OCI-LY3 (cell line): Measurements from ENCODE around the gene NR2C2.

Source experiments
- H2AFZ ChIP-seq: fragments of 200-600, 300-600 bp; shearing (Covaris generic); 2 replicates; pipeline ENCODE4 v1.6.0; 2014; ENCODE audit warnings: antibody characterized with exemption, low read depth, low read length
- H3K27ac ChIP-seq: fragments of 200-600, 300-600 bp; sonication (generic); 2 replicates; pipeline ENCODE4 v1.5.1; 2014; ENCODE audit warnings: mild to moderate bottlenecking, low read length, moderate library complexity, mixed read lengths
- H3K27me3 ChIP-seq: fragments of 200-600, 300-600 bp; sonication (generic); 2 replicates; pipeline ENCODE4 v1.6.1; 2014; ENCODE audit warnings: low read depth, low read length, mixed read lengths
- H3K36me3 ChIP-seq: fragments of 200-600, 300-600 bp; sonication (generic); replicated peaks from 2 replicates; pipeline ENCODE3; 2014; ENCODE audit warnings: low read depth, low read length, mixed read lengths
- H3K4me1 ChIP-seq: fragments of 300-600, 200-600 bp; sonication (generic); 2 replicates; pipeline ENCODE4 v1.6.1; 2014; ENCODE audit warnings: low read length, mixed read lengths
- H3K4me2 ChIP-seq: fragments of 200-600, 300-600 bp; sonication (generic); 2 replicates; pipeline ENCODE4 v1.6.1; 2014; ENCODE audit warnings: low read length, mixed read lengths
- H3K4me3 ChIP-seq: fragments of 300-600, 200-600 bp; sonication (generic); 2 replicates; pipeline ENCODE4 v1.5.1; 2014; ENCODE audit warnings: antibody characterized with exemption, mild to moderate bottlenecking, low read length, moderate library complexity
- H3K79me2 ChIP-seq: fragments of 300-600, 200-600 bp; shearing (Covaris generic); 2 replicates; pipeline ENCODE4 v1.6.1; 2014; ENCODE audit warnings: mild to moderate bottlenecking, low read length, mixed read lengths
- H3K9ac ChIP-seq: fragments of 300-600, 200-600 bp; shearing (Covaris generic); 2 replicates; pipeline ENCODE4 v1.6.0; 2014; ENCODE audit warnings: mild to moderate bottlenecking, low read length, moderate library complexity
- H3K9me3 ChIP-seq: fragments of 200-600, 300-600 bp; shearing (Covaris generic); 2 replicates; pipeline ENCODE4 v1.6.1; 2014; ENCODE audit warnings: low read length, mixed read lengths; ENCODE audit not compliant: insufficient read depth
- H4K20me1 ChIP-seq: fragments of 200-600, 300-600 bp; sonication (generic); 2 replicates; pipeline ENCODE4 v1.6.1; 2016; ENCODE audit warnings: low read length, mixed read lengths; ENCODE audit not compliant: insufficient read depth
- CTCF ChIP-seq: fragments of 200-600, 300-600 bp; sonication (generic); IDR thresholded peaks from 2 replicates; pipeline ENCODE4 v1.5.1; 2014; ENCODE audit warnings: antibody characterized with exemption, low read length, low read depth
- EZH2phosphoT487 ChIP-seq: fragments of 200-600 bp; shearing (Covaris generic); IDR thresholded peaks from 2 replicates; pipeline ENCODE4 v1.6.1; 2018; ENCODE audit warnings: antibody characterized with exemption, mixed run types, low read depth

NR2C2 gene

GRCh38 chr3:14906355-14906971 lies 40.9 kb upstream of the NR2C2 start:
- no peak overlapping the region for H3K4me3 ChIP-seq
- H3K27me3 ChIP-seq, result peaks cover 22% of the 10 kb centered on the region
- H2AFZ ChIP-seq, result no peak overlapping the region
- H4K20me1 ChIP-seq, result no peaks in the 10 kb centered on the region
- H3K4me1 ChIP-seq, result no peaks in the 10 kb centered on the region
- H3K9me3 ChIP-seq, result peaks cover 5% of the 10 kb centered on the region; the same call in 1 of the 2 replicates
- TF ChIP-seq EZH2phosphoT487 (no peak), CTCF (no peak)
- H3K36me3 ChIP-seq, result no peaks in the 10 kb centered on the region
- H3K79me2 ChIP-seq, result no peaks in the 10 kb centered on the region
- H3K27ac ChIP-seq, result no peak overlapping the region
- H3K4me2 ChIP-seq, result no peak overlapping the region
- H3K9ac ChIP-seq, result no peak overlapping the region

GRCh38 chr3:14907043-14907966 lies 40.1 kb upstream of the NR2C2 start:
- H3K4me2 ChIP-seq, result no peak overlapping the region
- no peaks in the 10 kb centered on the region for H3K36me3 ChIP-seq
- H3K27me3 ChIP-seq, result peaks cover 24% of the 10 kb centered on the region
- peaks cover 5% of the 10 kb centered on the region; the same call in 1 of the 2 replicates for H3K9me3 ChIP-seq
- no peaks in the 10 kb centered on the region for H3K79me2 ChIP-seq
- H4K20me1 ChIP-seq, result no peaks in the 10 kb centered on the region
- no peak overlapping the region for H3K27ac ChIP-seq
- H2AFZ ChIP-seq, result no peak overlapping the region
- no peak overlapping the region for H3K4me3 ChIP-seq
- no peak overlapping the region for H3K9ac ChIP-seq
- no peaks in the 10 kb centered on the region for H3K4me1 ChIP-seq
- no peak for TF ChIP-seq CTCF
- TF ChIP-seq EZH2phosphoT487, result no peak

- TF ChIP-seq CTCF, result no peak
- TF ChIP-seq EZH2phosphoT487, result no peak
- Histone ChIP-seq H3K36me3 (no peaks in the 10 kb centered on the region), H3K27ac (no peak overlapping the region), H3K4me2 (no peak overlapping the region), H3K4me3 (no peak overlapping the region), H3K4me1 (no peaks in the 10 kb centered on the region), H3K79me2 (no peaks in the 10 kb centered on the region), H4K20me1 (no peaks in the 10 kb centered on the region), H3K9me3 (peaks cover 5% of the 10 kb centered on the region; the same call in 1 of the 2 replicates), H3K9ac (no peak overlapping the region), H2AFZ (no peak overlapping the region), H3K27me3 (peaks cover 32% of the 10 kb centered on the region)
Measured at GRCh38 chr3:14909250-14909649, 38.1 kb upstream of the NR2C2 start.

- no peaks in the 10 kb centered on the region for H3K9me3 ChIP-seq
- no peak overlapping the region for H3K27ac ChIP-seq
- no peaks in the 10 kb centered on the region for H3K36me3 ChIP-seq
- H3K4me2 ChIP-seq, result no peak overlapping the region
- no peak overlapping the region for H3K9ac ChIP-seq
- H3K4me1 ChIP-seq, result no peaks in the 10 kb centered on the region
- peaks cover 32% of the 10 kb centered on the region for H3K27me3 ChIP-seq
- no peak overlapping the region for H3K4me3 ChIP-seq
- no peaks in the 10 kb centered on the region for H3K79me2 ChIP-seq
- H2AFZ ChIP-seq, result no peak overlapping the region
- H4K20me1 ChIP-seq, result no peaks in the 10 kb centered on the region
- TF ChIP-seq EZH2phosphoT487, result no peak
- no peak for TF ChIP-seq CTCF
Measured at GRCh38 chr3:14911651-14912050, 35.7 kb upstream of the NR2C2 start.
